ENCODE data around the gene COA8.
A peak's percentile ranks its signal among the peaks of the same experiment; 100 is the strongest.

Gene COA8

DNA sequence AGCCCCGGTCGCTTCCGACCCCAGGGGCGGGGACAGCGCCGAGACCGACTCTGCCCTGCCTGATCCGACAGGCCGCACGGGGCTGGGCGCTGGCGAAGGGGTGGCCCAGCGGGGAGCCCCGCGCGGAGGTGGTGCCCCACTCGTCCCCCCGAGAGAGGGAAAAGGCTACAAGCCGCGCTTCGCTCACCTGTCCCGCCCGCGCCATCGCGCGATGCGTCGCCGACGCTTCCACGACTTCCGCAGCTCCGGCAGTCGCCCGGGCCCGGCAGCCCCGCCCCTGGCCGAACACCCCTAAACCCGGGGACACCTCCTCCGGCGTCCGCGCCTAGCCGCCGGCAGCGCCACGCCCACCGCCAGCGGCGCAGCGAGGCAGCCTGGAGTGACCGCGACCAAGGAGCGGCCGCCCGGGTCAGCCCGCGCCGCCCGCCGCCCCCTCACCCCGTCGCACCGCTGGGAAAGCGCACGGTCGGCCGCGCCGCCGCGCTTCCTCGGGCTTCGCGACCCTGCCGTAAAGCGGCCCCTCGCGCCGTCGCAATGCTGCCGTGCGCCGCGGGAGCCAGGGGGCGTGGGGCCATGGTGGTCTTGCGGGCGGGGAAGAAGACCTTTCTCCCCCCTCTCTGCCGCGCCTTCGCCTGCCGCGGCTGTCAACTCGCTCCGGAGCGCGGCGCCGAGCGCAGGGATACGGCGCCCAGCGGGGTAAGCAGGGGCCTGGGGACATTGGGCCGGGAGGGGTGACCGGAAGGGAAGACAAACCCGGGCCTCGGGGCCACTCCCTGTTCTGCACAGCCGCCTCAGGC lies at the start of gene COA8, which contains the start of gene BAG5:
Gene COA8 (plus strand): TSS at position 532 of the 797 bp plus-strand sequence. CDS start 42 bp downstream, at position 574.
Gene BAG5 (minus strand): TSS at position 229 of the 797 bp plus-strand sequence. CDS start 1,493 bp downstream, outside the sequence.
- H3K27me3 ChIP-seq (ENCODE audit: insufficient read depth, low read depth) = no peaks in the 10 kb centered on the region
- H3K4me1 ChIP-seq (ENCODE audit: low read depth, poor library complexity, severe bottlenecking) = peaks cover 18% of the 10 kb centered on the region
- no peaks in the 10 kb centered on the region for H3K36me3 ChIP-seq (ENCODE audit: insufficient read depth)
- H3K27ac ChIP-seq = peak within 1 kb of the TSS; percentile 73
- H3K79me2 ChIP-seq (ENCODE audit: insufficient read depth, low read depth) = peaks cover 49% of the 10 kb centered on the region
- H3K9ac ChIP-seq = peak within 1 kb of the TSS; percentile 56
- TF ChIP-seq, protein P1, sequence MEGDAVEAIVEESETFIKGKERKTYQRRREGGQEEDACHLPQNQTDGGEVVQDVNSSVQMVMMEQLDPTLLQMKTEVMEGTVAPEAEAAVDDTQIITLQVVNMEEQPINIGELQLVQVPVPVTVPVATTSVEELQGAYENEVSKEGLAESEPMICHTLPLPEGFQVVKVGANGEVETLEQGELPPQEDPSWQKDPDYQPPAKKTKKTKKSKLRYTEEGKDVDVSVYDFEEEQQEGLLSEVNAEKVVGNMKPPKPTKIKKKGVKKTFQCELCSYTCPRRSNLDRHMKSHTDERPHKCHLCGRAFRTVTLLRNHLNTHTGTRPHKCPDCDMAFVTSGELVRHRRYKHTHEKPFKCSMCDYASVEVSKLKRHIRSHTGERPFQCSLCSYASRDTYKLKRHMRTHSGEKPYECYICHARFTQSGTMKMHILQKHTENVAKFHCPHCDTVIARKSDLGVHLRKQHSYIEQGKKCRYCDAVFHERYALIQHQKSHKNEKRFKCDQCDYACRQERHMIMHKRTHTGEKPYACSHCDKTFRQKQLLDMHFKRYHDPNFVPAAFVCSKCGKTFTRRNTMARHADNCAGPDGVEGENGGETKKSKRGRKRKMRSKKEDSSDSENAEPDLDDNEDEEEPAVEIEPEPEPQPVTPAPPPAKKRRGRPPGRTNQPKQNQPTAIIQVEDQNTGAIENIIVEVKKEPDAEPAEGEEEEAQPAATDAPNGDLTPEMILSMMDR (conservative IDR thresholded peaks at IDR 0.05; ENCODE audit: low read depth, low read length) = no peak
- peak within 1 kb of the TSS; percentile 76 for H2AFZ ChIP-seq (ENCODE audit: low read depth)
- no peak within 1 kb of the TSS for H3K4me3 ChIP-seq (IDR thresholded peaks at IDR 0.05; ENCODE audit: insufficient read depth, low read depth, low read length)
- peak within 1 kb of the TSS; percentile 68 for H3K4me2 ChIP-seq
- no peaks in the 10 kb centered on the region for H4K20me1 ChIP-seq (ENCODE audit: insufficient read depth)

DNA sequence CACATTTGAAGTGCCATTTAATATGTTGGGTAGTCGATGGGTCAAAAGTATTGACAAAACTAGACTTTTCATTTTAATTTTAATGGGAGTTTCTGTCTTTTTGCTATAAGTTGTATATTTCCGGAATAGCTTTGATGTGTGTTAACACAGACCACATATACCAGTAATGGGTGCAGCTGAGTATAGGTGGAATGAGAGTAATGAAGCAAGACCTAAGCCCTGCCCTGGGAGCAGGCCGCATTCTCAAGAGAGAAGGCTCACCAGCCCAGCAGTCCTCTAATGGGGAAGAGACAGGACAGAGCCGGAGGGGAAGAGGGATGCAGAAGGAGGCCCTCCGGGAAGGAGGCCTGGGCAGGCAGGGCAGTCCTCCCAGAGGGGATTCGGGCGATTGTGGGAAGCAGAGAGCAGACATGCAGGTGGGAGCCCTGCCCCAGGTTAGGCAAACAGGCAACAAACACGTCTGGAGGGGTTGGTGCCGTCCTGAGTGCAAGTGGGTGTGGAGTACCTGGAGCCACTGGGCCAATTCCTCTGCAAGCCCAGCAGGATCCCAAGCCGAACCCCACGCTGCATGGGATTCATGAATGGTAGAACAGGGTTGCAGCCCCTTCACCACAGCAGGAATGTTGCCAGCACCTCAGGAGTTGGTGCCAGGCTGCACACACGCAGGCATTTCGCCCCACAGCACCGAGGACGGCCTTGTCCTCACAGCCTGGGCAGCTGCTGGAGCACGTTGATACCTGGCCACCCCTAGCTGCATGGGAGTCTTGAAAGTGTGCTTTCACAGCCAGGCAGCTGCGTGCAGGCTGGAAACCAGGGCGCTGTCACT lies 48.0 kb upstream of the COA8 start:
- Histone ChIP-seq H2AFZ (ENCODE audit: low read depth) (no peak overlapping the region), H4K20me1 (ENCODE audit: insufficient read depth) (no peaks in the 10 kb centered on the region), H3K4me3 (IDR thresholded peaks at IDR 0.05; ENCODE audit: insufficient read depth, low read depth, low read length) (no peak overlapping the region), H3K27me3 (ENCODE audit: insufficient read depth, low read depth) (no peaks in the 10 kb centered on the region), H3K4me1 (ENCODE audit: low read depth, poor library complexity, severe bottlenecking) (no peaks in the 10 kb centered on the region), H3K9ac (no peak overlapping the region), H3K36me3 (ENCODE audit: insufficient read depth) (no peaks in the 10 kb centered on the region), H3K27ac (no peak overlapping the region), H3K79me2 (ENCODE audit: insufficient read depth, low read depth) (no peaks in the 10 kb centered on the region), H3K4me2 (no peak overlapping the region)
- TF ChIP-seq, protein P1 (conservative IDR thresholded peaks at IDR 0.05; ENCODE audit: low read depth, low read length) = no peak

DNA sequence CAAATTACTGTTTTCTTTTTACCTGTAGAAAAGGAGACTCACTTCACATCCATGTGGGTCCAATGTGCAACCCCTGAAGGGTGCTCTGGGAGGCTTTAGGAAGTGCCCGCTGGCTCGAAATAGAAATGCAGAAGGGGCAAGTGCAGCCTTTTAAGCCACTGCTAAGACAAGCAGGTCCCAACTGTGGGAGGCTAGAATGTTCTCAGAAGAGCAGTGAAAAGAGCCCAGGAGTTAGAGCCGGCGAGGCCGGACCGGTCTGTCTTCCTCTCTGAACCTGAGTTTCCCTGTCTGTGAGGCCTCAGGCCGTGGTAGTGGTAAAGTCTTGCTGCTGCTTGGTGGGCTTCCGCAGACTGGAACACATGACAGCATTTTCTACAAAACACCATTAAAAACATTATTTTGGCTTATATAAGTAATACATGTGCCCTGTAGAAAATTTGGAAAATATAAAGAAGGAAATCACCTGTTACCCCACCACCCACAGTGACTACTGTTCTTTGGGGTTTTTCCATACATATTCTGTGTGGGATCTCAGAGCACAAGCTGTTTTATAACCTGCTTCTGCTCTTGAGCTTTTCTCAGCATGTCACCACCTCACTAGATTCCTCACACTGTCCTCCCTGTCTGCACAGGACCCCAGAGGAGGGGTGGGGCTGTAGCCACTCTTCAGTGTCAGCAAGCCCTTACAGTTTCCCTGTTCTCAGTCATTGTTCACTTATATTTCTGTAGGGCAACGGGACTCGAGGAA lies 46.2 kb upstream of the COA8 start:
- TF ChIP-seq, protein P1 (conservative IDR thresholded peaks at IDR 0.05; ENCODE audit: low read depth, low read length) = no peak
- H3K9ac ChIP-seq = no peak overlapping the region
- no peak overlapping the region for H3K4me3 ChIP-seq (IDR thresholded peaks at IDR 0.05; ENCODE audit: insufficient read depth, low read depth, low read length)
- H3K4me2 ChIP-seq = no peak overlapping the region
- no peak overlapping the region for H3K27ac ChIP-seq
- H4K20me1 ChIP-seq (ENCODE audit: insufficient read depth) = no peaks in the 10 kb centered on the region
- H3K4me1 ChIP-seq (ENCODE audit: low read depth, poor library complexity, severe bottlenecking) = peaks cover 8% of the 10 kb centered on the region
- no peak overlapping the region for H2AFZ ChIP-seq (ENCODE audit: low read depth)
- no peaks in the 10 kb centered on the region for H3K36me3 ChIP-seq (ENCODE audit: insufficient read depth)
- no peaks in the 10 kb centered on the region for H3K27me3 ChIP-seq (ENCODE audit: insufficient read depth, low read depth)
- no peaks in the 10 kb centered on the region for H3K79me2 ChIP-seq (ENCODE audit: insufficient read depth, low read depth)

- Histone ChIP-seq H3K27ac (no peak overlapping the region), H3K27me3 (ENCODE audit: insufficient read depth, low read depth) (no peaks in the 10 kb centered on the region), H3K4me3 (IDR thresholded peaks at IDR 0.05; ENCODE audit: insufficient read depth, low read depth, low read length) (no peak overlapping the region), H4K20me1 (ENCODE audit: insufficient read depth) (no peaks in the 10 kb centered on the region), H3K4me1 (ENCODE audit: low read depth, poor library complexity, severe bottlenecking) (peaks cover 8% of the 10 kb centered on the region), H2AFZ (ENCODE audit: low read depth) (no peak overlapping the region), H3K36me3 (ENCODE audit: insufficient read depth) (no peaks in the 10 kb centered on the region), H3K79me2 (ENCODE audit: insufficient read depth, low read depth) (no peaks in the 10 kb centered on the region), H3K9ac (no peak overlapping the region), H3K4me2 (no peak overlapping the region)
- TF ChIP-seq, protein P1 (conservative IDR thresholded peaks at IDR 0.05; ENCODE audit: low read depth, low read length) = no peak
Measured at GRCh38 chr14:103517174-103517566, 45.6 kb upstream of the COA8 start.
